ENCODE data around the gene CLTCL1.

CLTCL1 gene

GRCh38 chr22:19292458-19293230 lies 1.1 kb upstream of the CLTCL1 start:
- no peak for TF ChIP-seq CTCF (IDR thresholded peaks at IDR 0.05)

DNA sequence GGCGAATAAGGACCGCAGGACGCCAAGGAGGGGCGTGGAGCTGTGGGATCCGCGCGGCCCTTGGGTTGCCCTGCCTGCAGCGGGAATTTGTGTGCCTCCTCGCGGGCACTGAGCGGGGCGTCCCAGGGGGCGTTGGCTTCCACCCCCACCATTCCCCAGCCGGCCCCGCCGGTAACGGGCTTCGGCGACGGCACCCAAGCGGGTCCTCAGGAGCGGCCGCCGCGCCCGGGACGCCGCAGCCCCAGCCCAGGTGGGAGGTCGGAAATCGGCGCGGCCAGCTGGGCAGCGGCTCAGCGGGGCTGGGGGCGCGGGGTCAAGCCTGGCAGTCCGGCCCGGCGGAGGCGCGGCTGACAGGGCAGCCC lies 320 bp downstream of the CLTCL1 start:
- TF ChIP-seq CTCF (IDR thresholded peaks at IDR 0.05) = no peak

- no peak for TF ChIP-seq CTCF (IDR thresholded peaks at IDR 0.05)
These were observed 910 bp downstream of the CLTCL1 start for GRCh38 chr22:19290400-19291217.

GRCh38 chr22:19289475-19290161 lies 1.9 kb downstream of the CLTCL1 start:
- no peak for TF ChIP-seq CTCF (IDR thresholded peaks at IDR 0.05)

DNA sequence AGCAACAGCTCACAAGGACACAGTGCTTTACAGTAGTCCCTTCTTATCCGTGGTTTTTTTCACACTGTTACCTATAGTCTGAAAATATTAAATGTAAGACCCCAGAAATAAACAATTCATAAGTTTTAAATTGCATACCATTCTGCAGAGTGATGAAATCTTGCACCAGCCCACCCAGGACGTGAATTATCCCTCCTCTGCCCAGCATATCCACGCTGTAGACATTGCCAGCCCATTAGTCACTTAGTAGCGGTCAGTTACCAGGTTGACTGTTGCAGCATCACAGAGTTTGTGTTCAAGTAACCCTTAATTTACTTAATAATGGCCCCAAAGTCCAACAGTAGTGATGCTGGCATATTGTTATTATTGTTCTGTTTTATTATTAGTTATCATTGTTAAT lies 3.6 kb downstream of the CLTCL1 start:
- TF ChIP-seq CTCF (IDR thresholded peaks at IDR 0.05) = no peak

GRCh38 chr22:19287076-19287707 lies 4.3 kb downstream of the CLTCL1 start:
- TF ChIP-seq CTCF (IDR thresholded peaks at IDR 0.05) = no peak

DNA sequence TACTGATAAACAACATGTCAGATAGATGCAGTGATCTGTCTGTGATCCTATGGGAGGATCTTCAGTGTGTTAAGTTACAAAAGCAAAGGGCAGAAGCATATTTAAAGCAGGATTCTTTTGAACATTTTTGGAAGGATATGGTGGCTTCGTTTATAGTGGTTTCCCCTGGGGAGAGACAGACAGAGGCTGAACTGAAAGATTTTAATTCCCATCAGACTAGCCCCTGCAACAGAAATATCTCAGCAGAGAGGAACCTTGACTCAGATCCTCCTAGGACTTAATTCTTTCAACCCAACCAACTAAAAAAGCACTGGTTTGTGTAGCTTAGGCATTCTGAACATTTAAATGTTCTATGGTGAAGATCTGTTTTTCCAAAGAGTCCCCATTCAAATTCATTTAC lies 5.7 kb downstream of the CLTCL1 start:
- no peak for TF ChIP-seq CTCF (IDR thresholded peaks at IDR 0.05)

Measured in LNCAP (cell line).